AG08396 (cell line): Measurements from ENCODE around the gene ABHD12.

Experiments used
- DNase-seq: peaks from one replicate; pipeline ENCODE4 v3.0.0; 2012; ENCODE audit warnings: low spot score, mixed read lengths

The ABHD12 gene

GRCh38 chr20:25380945-25381614, 9.6 kb downstream of the ABHD12 start:
- no peak for DNase-seq

DNA sequence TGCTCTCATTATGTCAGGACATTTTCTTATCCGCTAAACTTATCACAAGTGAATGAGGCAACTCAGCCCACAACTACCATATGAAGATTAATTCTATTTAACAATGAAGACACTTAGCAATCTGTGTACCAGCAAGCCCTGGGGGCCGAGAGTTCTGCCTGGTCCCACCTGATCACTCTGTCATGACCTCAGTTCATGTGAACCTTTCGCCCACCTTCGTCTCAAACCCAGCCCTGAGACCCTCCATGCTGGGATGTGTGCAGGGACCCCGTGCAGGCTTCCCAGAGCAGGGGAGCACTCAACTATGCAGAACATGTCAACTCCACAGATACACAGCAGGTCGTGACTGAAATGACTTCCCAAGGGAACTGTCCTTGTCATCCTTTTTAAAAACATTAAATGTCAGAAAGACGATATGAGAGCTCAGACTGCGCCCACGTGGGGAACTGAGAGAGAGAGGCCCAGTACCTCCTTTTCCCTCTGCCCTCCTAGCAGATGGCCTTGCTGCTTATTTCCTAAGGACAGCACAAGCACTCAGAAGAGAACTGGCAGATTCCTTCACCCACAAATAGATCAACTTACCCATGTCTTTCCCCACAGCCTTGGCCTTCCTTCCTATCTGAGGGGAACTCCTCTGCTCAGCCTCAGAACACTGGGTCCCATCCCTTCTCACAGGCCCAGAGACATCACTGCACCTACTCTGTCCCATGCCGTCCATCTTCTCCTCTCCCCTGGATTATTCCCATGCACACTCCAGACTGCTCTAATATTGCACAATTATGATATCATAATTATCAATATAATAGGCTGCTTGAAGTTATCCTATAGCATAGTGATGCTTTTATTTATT, 11.5 kb downstream of the ABHD12 start:
- no peak for DNase-seq

DNA sequence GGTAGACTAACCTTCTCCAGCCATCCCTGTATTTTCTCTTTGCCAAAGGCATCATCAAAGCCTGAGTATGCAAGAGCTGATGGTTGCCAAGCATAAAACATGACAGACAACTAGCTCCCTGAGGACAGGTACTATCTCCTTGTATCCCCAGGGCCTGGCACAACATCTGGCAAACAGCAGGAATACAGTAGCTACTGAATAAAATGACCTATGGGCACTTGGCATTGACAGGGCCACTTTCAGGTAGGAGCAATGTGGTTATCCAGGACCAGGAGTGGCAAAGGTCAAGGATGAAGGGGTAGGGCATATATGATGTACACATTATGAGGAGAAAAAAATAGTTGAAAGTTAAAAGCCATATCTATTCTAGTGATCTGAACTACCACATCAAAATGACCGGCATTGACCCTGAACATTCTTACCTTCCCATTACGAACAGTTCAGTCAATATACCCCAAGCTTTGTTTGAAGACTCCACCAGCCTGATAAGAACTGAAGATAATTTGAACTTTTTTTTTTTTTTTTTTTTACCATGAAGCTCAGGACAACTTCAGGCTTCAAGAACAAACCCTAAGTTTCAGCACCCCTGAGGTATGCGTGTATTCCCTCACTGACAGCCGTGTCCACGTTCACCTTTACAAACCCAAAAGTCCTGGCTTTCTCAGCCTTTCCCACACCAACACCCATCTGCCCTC, 12.3 kb downstream of the ABHD12 start:
- no peak for DNase-seq

DNA sequence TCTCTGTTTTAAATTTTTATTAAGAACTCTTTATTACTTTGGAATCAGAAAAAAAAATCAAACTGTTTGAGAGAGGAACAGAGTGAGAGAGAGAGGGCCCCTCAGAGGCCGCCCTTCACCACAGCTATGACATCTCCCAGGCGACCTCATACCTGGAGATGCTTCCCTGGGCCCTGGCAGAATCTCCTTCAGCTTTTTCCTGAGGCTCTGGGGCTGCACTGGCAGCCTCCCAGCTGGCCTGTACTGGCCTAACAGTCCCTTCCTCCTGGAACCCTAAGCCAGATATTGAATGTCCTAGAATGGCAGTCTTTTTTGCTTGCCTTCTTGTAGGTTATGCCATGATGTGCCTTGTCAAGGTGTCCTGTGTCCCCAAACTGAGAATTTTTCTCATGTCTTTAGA, 13.7 kb downstream of the ABHD12 start:
- DNase-seq = no peak

GRCh38 chr20:25376236-25376635, 14.4 kb downstream of the ABHD12 start:
- DNase-seq = no peak

DNA sequence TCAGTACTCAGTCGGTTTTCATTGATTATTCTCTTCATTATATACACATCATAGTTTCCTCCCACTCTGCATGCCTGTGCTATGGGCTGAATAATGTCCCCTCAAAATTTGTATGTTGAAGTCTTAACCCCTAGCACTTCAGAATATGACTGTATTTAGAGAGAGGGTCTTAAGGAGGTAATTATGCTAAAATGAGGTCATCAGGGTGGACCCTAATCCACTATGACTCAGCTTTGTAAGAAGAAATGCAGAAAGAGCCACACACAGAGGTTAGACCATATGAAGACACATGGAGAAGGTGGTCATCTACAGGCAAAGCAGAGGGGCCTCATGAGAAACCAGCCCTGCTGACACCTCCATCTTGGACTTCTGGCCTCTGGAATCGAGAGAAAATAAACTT, 15.8 kb downstream of the ABHD12 start:
- DNase-seq = no peak

DNA sequence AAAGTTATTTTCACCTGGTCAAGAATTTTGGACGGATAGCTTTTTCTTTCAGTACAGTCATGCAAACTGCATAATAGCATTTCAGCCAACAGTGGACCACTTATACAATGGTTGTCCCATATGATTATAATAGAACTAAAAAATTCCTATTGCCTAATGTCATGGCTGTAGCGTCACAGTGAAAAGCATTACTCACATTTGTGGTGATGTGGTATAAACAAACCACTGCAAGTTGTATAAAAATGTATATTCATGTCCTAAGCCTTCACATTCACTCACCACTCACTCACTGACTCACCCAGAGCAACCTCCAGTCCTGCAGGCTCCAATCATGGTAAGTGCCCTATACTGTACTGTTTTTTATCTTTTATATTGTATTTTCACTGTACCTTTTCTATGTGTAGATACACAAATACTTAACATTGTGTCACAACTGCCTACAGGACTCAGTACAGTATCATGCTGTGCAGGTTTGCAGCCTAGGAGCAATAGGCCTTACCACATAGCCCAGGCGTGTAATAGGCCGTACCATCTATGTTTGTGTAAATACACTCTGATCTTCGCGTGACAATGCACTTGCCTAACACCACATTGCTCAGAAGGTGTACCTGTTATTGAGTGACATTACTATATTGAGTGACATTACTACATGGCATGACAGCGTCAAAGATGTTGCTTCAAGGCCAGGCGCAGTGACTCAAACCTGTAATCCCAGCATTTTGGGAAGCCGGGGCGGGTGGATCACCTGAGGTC, 17.9 kb downstream of the ABHD12 start:
- DNase-seq = peak; percentile 59

DNA sequence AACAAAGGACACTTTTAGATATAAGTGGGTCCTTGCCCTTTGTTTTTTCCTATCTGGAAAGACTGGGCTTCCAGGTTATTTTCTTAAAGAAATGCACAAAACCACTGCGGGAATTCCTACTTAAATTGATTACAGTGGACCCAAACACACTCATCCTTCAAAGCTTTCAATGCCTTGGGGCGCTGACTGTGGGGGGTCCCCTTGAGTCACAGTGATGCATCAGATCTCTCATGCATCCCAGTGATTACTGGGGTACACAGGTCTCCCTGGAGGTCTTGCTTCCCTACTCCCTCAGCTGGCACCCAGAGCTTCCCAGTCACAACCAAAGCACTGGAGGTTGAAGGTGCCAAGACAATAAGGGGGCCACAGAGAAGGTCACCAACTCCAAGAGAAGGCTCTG, 20.7 kb downstream of the ABHD12 start:
- DNase-seq = no peak

GRCh38 chr20:25369529-25369928, 21.1 kb downstream of the ABHD12 start:
- DNase-seq = no peak

- no peak for DNase-seq
These were observed 21.7 kb downstream of the ABHD12 start for GRCh38 chr20:25368976-25369375.

DNA sequence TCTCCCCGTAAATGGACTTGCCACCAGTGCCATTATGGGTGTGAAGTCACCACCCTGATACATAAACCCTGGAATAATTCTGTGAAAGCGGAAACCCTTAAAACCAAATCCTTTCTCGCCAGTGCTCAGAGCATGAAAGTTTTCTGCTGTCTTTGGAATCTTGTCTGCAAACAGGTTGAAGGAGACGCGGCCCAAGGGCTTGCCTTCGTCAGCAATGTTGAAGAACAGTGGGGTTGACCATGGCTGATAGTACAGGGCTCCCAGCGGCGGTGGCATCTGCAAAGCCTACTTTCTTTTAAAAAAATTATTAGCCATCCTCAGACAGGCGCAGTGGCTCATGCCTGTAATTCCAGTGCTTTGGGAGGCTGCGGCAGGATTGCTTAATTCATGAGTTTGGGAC, 22.1 kb downstream of the ABHD12 start:
- DNase-seq = no peak

DNA sequence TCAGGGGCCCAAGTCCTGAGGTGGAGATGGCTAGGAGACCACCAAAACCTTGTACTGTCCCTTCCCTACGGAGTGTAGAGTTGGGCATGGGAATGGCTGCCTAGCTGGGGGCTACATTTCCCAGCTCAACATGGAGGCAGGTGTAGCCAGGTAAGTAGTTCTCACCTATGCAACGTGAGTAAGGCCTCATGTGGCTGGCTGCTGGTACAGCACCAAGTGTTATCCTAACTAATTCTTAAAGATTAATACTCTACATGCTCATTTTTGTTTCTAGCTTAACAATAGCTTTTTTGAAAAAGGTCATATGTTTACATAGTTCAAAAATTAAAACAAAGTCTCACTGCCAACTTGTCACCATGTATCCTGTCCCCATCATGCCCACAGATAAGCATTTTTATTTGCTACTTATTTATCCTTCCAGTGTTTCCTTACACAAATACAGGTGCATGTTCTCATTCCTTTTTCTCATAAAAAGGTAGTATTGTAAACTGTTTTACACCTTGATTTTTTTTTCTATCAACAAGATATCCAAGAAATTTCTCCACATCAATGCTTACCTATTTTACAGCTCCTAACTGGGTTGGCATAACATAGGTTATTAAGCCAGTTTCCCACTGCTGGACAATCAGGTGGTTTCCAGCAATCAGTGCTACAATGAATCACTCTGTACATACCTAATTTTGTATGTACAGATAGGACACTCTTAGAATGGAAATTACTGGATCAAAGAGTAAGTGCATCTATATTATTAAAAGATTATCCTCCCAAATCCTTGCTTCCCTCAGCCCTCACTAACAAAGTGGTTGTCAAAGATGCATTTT, 25.5 kb downstream of the ABHD12 start:
- DNase-seq = no peak

- DNase-seq = no peak
These were observed 26.4 kb downstream of the ABHD12 start for GRCh38 chr20:25364180-25364788.

DNA sequence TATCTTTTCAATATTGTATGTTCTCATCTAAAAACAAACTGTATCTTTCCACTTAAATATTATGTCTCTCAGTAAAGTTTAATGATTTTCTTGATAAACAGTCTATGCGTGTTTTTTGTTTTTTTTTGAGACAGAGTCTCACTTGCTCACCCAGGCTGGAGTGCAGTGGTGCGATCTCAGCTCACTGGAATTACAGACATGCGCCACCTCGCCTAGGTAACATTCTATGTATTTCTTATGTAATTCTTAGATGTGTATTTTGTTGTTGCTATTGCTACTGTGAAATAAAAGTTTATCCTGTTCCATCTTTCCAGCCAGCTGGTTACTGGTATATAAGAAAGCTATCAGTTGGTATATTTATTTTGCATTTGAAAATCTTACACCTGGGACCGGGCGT, 29.4 kb downstream of the ABHD12 start:
- no peak for DNase-seq

DNA sequence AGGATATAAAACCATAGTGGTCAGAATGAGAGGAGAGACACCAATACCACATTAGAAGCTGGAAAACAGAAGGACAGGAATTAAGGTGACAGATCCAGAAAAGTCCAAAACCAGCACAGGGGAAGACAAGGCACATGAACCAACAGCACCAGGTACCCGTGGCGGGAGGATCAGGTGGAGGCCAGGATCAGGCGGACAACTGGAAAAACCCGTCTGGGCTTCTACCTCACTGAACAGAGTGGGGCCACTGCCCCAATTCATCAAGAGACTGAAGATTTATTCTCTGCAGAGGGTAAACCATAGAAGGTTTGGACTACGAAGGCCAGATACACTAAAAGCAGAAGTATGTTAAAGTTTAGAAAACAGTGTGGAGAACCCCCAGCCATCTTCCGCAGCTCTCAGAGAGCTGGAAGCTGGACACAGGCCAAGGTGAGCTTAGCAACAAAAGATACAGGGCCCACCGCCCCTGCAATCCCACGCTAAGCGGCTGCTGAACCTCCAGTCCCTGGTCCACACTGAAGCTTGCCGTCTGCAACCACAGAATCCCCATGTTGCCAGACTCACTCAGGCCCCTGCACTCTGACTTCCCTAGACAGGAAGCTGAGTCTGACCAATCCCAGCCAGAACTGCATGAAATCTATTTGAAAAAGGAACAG, 29.9 kb downstream of the ABHD12 start:
- peak; percentile 36 for DNase-seq

DNA sequence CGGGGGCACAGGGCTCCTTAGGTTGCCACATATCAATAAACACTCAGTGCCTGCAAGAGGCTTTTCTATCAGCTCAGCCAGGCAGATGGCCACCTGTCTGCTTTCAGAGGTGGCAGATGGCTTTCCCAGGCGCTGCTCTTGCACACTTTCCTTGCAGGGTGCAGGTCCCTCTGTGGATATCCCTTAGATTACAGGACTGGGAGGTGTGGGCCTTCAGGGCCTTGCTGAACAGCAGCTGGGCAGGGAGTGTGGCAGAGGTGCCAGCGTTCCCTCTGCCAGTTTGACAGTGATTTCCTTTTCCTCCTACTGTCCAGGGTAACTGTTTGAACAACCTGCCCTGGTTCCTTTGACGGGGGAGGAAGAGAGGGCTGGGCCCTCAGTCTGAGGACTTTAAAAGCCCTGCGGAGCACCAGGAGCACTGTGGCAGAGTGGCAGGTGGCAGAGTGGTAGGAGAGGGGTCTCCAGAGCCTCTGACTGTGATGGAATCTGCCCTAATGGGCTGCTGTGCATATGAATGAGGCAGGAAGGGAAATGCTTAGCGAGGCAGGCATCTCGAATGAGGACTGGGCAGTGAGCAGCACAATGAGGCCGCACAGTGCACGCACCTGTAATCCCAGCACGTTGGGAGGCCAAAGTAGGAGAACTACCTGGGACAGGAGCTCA, 34.2 kb downstream of the ABHD12 start:
- DNase-seq = no peak

GRCh38 chr20:25355866-25356265, 34.8 kb downstream of the ABHD12 start:
- no peak for DNase-seq

- no peak for DNase-seq
These were observed 35.5 kb downstream of the ABHD12 start for GRCh38 chr20:25355011-25355595.
